ENCODE results near the gene CIAO3.

The CIAO3 gene

DNA sequence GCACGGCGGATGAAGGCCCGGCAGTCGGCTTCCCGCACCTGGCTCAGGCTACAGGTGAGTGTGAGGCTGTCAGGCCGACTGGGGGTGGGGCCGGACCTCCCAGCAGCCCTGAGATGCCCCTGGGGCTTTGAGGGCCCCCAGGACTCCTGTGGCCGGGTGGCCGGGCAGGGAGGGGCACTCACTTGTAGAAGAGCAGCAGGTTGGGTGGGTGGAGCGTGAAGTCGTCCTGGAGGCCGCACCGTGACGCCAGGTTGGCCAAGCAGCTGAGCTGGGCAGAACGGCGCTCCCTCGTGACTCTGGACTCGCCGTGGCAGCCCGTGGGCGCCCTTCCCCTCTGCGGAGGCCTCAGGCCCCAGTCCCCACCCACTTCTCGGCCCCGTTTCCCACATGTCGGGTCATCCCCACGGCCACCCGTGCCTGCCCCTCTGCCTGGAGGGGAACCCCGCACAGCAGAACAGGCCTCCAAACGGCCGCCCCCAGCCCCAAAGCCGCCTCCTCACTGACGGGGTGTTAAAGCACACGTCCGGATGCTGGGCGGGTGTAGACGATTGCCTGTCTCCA is 34.5 kb upstream of the CIAO3 start:
- DNase-seq (ENCODE audit: low spot score), result no peak

DNA sequence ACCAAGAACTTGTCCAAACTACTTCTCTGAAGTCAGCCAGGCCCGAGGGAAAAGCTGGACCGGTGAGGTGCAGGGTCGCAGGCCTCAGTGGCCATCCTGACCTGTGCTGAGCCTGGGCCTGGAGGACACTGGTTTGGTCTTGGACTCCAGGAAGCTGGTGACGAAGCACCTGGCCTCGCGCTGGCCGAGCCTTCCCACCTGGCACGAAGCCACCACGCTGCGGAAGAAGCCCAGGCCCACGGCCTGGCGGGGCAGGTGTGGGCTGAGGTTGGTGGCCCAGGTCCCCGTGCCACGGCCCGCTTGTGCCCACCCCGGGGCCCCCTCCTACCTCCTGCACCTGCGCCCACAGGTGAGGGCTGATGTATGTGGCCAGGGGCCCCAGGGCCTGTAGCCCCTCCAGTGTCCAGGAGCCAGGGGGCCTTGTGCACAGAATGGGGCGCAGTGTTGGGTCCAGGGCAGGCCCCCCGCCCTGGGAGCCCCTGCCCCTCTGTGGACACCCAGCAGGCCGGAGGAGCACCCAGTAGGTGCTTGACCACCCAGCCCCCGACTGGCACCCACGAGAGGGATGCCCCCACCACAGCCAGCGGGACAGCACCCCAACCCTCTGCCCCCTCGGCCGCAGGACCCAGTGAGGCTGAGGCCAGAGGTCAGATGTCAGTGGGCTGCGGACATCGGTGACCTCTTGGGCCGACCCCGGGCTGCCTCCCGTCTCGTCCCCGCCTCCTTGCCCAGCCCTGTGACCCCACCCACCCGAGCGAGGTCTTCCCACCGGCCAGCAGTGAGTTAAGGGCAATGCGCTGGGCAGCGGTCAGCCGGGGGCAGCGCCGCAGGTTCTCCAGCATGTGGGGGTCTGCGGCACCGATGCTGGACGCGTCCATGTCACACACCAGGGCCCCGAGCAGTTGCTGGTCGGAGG is 33.5 kb upstream of the CIAO3 start:
- no peak for DNase-seq (ENCODE audit: low spot score)

DNA sequence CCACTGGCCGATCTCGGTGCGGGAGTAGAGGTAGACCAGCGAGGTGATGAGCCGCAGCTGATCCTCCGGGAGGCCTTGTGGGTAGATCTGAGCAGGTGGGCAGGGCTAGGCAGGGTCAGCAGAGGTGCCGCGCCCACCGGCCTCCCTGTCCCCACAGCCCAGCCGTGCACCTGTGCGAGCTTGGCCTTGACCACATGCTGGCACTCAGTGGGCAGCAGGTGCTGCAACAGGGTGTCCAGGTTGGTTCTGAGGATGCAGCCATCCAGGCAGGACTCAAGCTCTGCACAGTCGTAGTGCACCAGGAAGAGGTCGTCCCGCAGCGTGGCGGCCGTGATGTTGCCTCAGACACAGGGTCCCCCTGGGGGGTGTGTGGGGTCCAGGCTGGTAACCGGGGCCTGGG is 32.2 kb upstream of the CIAO3 start:
- DNase-seq (ENCODE audit: low spot score), result no peak

DNA sequence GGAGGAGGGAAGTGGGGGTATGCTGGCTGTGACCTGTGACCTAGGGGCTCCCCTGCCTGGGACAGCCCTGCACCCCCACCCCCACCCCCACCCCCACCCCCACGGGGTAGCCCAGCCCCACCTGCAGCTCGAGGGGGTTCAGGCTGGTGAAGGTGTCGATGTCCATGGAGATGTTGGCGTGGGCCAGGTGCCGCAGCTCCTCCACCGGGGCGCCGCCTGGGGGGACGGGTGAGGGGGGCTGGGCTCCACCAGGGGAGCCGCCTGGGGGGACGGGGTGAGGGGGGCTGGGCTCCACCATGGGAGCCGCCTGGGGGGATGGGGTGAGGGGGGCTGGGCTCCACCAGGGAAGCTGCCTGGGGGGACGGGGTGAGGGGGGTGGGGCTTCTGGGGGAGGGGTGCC is 29.6 kb upstream of the CIAO3 start:
- no peak for DNase-seq (ENCODE audit: low spot score)

DNA sequence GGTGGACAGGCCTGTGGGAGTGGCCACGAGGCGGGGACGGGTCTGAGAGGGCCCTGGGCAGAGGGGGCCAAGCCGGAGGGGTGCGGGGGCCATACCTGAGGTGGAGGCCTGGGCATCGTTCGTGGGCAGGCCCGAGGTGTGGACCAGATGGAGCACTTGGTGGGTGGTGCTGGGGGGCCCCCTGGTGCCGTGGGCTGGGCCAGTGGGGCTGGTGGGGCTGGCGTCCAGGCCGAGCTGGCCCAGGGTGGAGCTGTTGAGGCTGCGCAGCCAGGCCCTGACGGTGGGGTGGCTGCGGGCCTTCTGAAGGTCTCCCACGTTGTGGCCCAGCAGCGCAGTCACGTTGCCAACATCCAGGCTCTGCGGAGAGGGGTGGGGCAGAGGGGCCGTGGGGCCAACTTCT is 29.1 kb upstream of the CIAO3 start:
- no peak for DNase-seq (ENCODE audit: low spot score)

DNA sequence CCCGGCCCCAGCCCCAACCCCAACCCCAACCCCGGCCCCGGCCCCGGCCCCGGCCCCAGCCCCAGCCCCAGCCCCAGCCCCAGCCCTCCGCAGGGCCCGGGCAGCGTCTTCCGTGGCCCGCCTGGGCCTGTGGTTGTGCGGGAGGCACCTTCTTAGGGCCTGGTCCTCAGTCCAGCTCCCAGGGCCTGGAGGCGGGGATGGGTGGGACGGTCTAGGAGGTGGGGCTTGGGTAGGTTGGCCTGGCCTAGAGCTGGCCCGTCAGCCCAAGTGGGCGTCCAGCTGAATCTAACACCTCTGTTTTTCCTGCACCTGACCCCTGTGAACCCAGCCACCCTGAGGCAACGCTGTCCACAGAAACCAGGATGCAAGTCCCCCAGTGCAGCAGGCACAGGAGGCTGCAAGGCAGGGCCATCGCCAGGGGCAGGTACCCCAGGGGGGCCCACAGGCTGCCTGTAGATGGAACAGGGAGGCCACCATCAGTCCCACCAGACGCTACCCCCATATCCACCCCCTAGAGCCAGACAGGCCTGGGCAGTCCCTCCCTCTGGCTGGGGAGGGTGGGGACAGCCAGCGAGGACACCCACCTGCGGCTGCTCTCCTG is 28.5 kb upstream of the CIAO3 start:
- DNase-seq (ENCODE audit: low spot score), result no peak

DNA sequence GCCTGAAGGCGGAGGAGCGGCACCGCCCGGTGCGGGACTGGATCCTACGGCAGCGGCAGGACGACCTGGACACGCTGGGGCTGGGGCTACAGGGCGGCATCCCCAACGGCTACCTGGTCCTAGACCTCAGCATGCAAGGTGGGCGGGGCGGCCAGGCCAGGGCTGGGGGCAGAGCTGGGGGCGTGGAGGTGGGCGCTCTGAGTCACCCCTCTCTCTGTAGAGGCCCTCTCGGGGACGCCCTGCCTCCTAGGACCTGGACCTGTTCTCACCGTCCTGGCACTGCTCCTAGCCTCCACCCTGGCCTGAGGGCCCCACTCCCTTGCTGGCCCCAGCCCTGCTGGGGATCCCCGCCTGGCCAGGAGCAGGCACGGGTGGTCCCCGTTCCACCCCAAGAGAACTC is 27.6 kb upstream of the CIAO3 start:
- no peak for DNase-seq (ENCODE audit: low spot score)

DNA sequence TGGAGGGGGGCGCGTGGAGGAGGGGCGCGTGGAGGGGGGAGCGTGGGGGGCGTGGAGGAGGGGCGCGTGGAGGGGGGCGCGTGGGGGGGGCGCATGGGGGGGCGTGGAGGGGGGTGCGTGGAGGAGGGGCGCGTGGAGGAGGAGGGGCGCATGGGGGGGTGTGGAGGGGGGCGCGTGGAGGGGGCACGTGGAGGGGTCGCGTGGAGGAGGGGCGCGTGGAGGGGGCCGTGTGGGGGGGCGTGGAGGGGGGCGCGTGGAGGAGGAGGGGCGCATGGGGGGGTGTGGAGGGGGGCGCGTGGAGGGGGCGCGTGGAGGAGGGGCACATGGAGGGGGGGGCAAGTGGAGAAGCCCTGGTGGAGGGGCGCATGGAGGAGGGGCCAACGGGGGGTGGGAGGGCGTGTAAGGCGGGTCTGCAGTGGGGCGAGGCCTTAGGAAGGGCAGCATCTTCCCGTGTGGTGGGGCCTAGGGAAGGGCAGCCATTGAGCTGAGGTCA is 27.0 kb upstream of the CIAO3 start:
- no peak for DNase-seq (ENCODE audit: low spot score)

DNA sequence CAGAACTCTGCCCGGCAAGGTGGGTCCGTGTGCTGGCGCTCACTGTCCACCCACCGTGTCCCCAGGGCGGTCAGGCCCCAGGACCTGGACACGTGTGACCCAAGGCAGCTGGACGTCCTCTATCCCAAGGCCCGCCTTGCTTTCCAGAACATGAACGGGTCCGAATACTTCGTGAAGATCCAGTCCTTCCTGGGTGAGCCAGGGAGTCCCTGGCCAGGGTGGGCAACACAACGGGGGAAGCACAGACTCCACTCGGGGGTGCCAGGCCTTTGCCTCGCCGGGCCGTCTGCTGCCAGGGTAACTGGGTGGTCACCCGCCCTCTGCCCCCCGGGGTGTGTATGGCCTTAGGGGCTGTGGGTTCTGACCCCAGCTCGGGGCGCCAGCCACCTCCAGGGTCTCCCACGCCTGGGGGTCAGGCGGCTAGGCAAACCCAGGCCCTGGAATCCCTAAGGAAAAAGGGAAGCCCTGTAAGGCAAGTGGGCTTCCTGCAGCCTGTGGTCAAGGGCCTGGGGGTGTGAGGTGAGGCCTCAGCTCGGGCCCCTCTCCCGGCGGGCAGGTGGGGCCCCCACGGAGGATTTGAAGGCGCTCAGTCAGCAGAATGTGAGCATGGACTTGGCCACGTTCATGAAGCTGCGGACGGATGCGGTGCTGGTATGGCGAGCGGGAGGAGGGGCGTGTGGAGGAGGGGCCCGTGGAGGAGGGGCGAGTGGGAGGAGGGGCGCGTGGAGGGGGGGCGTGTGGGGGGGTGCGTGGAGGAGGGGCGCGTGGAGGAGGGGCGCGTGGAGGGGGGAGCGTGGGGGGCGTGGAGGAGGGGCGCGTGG is 26.2 kb upstream of the CIAO3 start:
- DNase-seq (ENCODE audit: low spot score), result no peak

DNA sequence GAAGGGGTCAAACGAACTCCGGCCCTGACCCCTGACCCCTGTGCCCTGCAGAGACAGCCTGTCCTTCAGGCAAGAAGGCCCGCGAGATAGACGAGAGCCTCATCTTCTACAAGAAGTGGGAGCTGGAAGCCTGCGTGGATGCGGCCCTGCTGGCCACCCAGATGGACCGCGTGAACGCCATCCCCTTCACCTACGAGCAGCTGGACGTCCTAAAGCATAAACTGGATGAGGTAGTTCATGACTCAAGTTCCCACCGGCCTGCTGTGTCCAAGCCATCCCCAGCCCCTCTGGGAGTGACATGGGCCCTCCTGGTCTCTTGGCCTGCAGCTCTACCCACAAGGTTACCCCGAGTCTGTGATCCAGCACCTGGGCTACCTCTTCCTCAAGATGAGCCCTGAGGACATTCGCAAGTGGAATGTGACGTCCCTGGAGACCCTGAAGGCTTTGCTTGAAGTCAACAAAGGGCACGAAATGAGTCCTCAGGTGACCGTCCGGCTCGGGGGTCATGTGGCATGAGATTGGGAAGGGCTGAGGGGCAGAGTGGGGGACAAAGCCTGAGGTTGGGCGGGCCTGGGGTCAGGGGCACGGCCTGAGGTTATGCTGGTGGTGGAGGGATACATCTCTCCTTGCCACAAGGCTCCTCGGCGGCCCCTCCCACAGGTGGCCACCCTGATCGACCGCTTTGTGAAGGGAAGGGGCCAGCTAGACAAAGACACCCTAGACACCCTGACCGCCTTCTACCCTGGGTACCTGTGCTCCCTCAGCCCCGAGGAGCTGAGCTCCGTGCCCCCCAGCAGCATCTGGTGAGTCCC is 25.4 kb upstream of the CIAO3 start:
- DNase-seq (ENCODE audit: low spot score), result no peak

DNA sequence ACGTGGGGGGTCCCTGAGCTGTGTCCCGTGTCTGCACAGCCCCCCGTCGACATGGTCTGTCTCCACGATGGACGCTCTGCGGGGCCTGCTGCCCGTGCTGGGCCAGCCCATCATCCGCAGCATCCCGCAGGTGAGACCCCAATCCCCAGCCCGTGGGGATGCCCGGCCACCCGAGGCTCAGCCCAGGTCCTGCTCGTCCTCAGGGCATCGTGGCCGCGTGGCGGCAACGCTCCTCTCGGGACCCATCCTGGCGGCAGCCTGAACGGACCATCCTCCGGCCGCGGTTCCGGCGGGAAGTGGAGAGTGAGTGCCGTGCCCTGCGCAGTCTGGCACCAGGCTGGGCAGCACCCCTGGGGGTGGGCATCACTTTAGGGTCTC is 24.7 kb upstream of the CIAO3 start:
- no peak for DNase-seq (ENCODE audit: low spot score)

DNA sequence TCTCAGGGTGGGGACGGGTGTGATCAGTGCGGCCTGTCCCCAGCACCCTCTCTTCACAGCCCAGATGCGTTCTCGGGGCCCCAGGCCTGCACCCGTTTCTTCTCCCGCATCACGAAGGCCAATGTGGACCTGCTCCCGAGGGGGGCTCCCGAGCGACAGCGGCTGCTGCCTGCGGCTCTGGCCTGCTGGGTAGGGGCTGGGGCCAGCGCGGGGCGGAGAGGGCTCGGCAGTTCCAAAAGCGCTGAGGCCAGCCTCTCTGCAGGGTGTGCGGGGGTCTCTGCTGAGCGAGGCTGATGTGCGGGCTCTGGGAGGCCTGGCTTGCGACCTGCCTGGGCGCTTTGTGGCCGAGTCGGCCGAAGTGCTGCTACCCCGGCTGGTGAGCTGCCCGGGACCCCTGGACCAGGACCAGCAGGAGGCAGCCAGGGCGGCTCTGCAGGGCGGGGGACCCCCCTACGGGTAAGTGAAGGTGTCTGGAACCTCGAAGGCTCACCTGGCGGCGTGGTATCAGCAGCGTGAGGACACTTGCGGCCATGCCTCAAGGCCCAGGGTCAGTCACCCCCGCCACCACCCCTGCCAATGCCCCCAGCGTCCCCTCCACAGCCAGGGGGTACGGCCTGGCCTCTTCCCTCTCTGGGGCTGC is 24.2 kb upstream of the CIAO3 start:
- DNase-seq (ENCODE audit: low spot score), result no peak

DNA sequence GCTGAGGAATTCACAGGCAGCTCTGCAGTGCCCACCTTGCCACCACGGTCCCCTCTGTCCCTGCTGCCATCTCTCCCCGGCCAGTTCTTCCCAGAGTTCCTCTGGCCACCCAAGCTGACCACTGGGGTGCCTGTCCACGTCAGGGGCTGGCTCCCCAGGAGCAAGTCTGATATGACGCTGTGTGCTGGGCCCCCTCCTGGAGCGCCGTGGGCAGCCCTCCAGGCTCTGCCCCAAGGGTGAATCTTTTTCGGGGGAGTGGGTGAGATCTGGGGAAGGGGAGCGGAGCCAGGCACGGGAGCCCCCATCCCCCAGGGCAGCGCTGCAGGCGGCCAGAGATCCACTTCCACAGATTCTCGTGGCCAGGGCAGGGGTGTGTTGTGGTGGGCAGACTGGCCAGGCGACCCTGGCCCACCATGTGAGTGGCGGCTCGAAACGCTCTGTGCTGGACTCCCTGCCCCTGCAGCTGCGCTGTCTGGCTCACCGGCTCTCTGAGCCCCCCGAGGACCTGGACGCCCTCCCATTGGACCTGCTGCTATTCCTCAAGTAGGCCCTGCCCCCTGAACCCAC is 23.5 kb upstream of the CIAO3 start:
- DNase-seq (ENCODE audit: low spot score), result no peak

DNA sequence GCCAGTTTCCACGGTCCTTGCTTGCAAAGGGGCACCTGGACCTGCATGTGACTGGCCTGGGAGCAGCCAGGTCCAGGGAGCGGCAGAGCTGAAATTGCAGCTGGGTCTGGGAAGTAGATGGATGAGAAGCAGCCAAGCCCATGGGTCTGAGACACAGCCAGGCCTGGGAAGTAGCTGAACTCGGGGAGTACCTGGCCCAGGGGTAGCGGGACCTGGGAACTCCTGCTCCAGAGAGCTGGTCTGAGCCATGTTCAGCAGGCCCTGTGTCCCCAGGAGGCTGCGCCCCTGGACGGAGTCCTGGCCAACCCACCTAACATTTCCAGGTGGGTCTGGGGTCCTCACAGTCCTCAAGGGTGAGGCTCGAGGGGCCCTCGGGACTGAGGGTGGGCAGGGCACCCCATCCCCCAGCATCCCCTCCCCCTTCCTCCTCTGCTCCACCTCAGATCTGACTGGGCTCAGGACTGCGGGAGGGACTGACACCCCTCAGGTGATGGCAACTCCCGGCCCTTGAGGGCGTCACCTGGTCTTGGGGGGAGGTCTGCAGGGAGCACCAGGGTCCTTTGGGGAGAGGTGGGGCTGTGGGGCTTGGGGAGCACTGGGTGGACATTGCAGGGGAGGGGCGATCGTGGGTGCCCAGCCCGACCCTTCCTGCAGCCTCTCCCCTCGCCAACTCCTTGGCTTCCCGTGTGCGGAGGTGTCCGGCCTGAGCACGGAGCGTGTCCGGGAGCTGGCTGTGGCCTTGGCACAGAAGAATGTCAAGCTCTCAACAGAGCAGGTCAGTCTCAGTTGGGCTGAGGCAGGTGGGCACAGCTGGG is 22.8 kb upstream of the CIAO3 start:
- DNase-seq (ENCODE audit: low spot score), result no peak

DNA sequence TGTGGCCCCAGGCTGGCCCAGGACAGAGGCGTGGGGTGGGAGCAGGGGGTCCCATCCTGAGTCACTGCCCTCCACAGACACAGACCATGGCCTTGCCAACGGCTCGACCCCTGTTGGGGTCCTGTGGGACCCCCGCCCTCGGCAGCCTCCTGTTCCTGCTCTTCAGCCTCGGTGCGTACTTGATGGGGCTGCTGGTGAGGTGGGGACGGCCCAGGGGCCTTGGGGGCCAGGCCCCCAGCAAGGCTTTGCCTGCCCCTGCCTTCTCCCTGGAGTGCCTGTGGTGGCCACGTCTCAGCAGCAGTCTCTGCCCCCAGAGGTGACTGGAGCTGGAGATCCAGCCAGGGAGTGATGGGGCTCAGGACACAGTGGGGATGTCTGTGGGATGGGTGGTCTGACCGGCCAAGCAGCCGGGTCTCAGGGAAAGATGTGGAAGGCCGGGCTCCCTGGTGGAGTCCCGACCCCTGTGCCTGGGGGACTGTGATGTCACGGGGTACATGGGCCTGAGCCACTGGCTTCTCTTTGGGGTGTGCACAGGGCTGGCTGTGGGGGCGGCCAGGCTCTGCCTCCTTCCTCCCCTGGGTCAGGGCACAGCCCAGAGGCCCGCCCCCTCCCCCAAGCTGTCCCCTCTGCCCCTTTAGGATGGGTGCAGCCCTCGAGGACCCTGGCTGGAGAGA is 21.9 kb upstream of the CIAO3 start:
- no peak for DNase-seq (ENCODE audit: low spot score)

DNA sequence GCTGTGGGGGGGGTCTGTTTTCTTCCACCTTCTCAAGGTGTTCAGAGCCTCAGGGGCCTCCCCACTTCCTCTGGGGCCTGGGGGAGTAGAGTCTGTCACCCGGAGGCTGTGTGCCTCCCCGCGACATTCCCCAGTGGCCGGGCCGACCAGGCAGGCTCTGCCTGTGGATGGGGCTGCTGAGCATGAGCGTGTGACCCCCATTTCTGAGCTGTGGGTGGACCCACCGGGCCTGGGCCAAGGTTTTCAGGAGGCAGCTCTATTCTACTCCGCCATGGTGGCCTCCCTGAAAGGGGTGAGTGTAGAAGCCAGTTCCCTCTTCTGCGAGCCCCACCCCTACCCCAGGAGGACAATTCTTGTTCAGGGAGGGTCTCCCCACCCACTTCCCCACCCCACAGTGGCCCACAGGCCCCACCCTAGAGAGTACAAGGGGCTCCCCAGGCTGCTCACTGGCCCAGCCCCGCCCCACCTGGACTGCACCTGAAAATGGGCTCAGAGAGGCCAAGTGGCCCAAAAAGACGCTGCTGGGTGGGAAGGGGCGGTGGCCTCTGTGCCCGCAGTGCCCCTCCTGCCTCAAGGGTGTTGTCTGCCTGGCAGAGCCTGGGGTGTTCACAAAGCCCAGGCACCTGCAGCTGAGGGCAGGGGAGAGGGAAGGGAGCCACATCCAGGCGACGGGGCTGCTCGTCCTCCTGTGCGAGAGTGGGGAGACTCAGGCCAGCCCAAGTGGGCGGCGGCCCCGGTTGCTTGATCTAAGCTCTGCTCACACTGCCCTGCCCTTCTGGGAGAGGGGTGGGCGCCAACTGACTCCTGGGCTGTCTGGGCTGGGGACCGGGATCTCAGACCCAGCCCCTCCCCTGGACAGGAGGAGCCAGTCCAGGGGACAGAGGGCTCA is 21.1 kb upstream of the CIAO3 start:
- no peak for DNase-seq (ENCODE audit: low spot score)

DNA sequence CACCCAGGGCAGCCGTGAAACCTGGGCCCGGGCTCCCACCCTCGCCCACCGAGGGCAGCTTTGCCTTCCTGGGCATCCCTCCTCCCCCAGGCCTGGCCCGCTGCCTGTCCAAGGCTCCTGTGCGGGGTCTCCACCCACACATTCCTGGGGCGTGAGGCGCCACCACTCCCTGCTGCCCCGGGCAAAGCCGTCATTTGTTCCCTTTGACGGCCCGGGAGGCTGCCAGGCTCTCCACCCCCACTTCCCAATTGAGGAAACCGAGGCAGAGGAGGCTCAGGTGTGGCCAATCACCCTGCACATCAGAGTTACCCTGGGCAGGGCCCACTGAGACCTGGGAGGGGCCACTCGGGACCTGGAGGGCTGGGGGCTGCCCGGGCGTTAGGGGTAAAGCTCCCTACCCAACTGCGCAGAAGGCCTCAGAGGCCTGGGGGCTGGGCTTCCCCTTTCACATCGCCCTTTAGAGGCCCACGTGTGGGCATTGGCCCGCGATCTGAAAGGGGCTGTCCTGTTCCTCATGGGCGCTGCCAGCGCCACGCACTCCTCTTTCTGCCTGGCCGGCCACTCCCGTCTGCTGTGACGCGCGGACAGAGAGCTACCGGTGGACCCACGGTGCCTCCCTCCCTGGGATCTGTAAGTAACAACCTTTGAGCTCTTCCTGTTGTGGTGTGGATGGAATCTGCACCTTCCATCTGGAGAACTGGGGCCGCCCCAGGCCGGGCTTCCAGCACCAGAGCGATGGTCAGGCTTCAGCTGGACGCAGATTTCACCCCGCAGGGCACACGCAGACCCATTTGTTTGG is 19.9 kb upstream of the CIAO3 start, which contains the start of gene MSLN:
MSLN (plus strand) TSS at position 190 of the 799 bp plus-strand sequence. CDS start 1,947 bp downstream, outside the sequence.
- DNase-seq (ENCODE audit: low spot score), result no peak
